ENCODE data around the gene ZC2HC1C. TPM values are rescaled to one million over a fixed set of nuclear protein-coding genes. Genes with fewer than 3 reads are reported as not detected.

Gene ZC2HC1C
- total RNA-seq, 1 experiment from 2014 or later = 1.4 TPM

DNA sequence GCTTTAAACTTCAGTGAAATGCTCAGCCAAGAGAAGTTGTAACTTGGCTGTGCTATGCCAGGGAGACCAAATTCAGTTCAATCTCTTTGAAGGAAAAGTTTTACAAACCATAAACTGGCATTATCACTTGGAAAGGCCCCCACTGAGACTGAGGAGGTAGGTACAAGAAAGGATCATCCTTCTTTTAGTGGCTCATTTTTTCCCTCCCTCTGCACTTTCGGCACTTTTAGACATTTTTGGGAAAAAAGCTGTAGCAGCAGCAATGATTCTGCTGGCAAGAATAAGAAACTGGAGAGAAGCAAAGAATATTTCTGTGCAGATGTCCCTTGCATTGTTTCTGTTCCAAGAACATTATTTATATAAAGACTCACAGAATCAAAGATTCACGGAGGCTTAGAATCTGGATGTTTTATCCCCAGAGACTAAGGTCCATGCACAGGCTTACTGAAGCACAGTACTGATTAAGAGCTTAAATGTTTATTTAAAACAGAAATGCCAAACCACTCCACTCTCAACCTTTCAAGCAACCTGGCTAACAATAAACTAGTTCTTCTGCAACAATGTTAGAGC, 12.3 kb downstream of the ZC2HC1C start:
- Histone ChIP-seq H2BK12ac (ENCODE audit: insufficient read length, low read depth, low read length) (no peak overlapping the region), H3K18ac (ENCODE audit: insufficient read length, low read depth, low read length) (no peak overlapping the region), H3K56ac (ENCODE audit: insufficient read length, low read depth, low read length) (no peak overlapping the region), H3T11ph (ENCODE audit: low read length) (no peak overlapping the region), H4K20me1 (ENCODE audit: control insufficient read depth, insufficient read depth, insufficient read length) (no peaks in the 10 kb centered on the region), H3K4ac (ENCODE audit: low read depth, low read length) (no peak overlapping the region), H4K8ac (replicated peaks; ENCODE audit: insufficient read length, low read depth, low read length) (no peak overlapping the region), H3K79me1 (ENCODE audit: insufficient read depth, low read depth, low read length, poor library complexity, severe bottlenecking) (no peaks in the 10 kb centered on the region), H3K9ac (ENCODE audit: extremely low read depth, insufficient read length, low read length) (no peak overlapping the region), H4K91ac (ENCODE audit: insufficient read length, low read depth, low read length) (no peak overlapping the region), H3K27me3 (ENCODE audit: insufficient read depth, low read length) (no peaks in the 10 kb centered on the region), H3K23ac (ENCODE audit: insufficient read length, low read depth, low read length) (no peak overlapping the region), H3K23me2 (ENCODE audit: insufficient read length, low read depth, low read length, poor library complexity, severe bottlenecking) (no peaks in the 10 kb centered on the region), H2BK20ac (ENCODE audit: low read depth, low read length, poor library complexity, severe bottlenecking) (no peak overlapping the region), H3K9me3 (ENCODE audit: control insufficient read depth, low read depth, low read length) (no peaks in the 10 kb centered on the region), H3K79me2 (ENCODE audit: insufficient read depth, low read length) (no peaks in the 10 kb centered on the region), H2BK5ac (ENCODE audit: insufficient read length, low read length) (no peak overlapping the region), H2BK120ac (ENCODE audit: low read depth, low read length, poor library complexity, severe bottlenecking) (no peak overlapping the region), H3K4me1 (ENCODE audit: insufficient read depth, low read length) (no peaks in the 10 kb centered on the region), H3K4me2 (ENCODE audit: insufficient read depth, insufficient read length, low read length) (no peak overlapping the region), H3K14ac (ENCODE audit: insufficient read depth, low read length) (no peak overlapping the region), H4K5ac (ENCODE audit: insufficient read length, low read depth, low read length) (no peak overlapping the region), H2BK15ac (ENCODE audit: low read depth, low read length) (no peak overlapping the region), H3K27ac (ENCODE audit: insufficient read length, low read depth, low read length) (no peak overlapping the region), H2AFZ (ENCODE audit: low read length) (no peak overlapping the region), H2AK5ac (ENCODE audit: insufficient read length, low read length) (no peak overlapping the region)
- no peak overlapping the region for H3K4me3 Mint-ChIP-seq
- no peak for DNase-seq
- TF ChIP-seq, protein P1, sequence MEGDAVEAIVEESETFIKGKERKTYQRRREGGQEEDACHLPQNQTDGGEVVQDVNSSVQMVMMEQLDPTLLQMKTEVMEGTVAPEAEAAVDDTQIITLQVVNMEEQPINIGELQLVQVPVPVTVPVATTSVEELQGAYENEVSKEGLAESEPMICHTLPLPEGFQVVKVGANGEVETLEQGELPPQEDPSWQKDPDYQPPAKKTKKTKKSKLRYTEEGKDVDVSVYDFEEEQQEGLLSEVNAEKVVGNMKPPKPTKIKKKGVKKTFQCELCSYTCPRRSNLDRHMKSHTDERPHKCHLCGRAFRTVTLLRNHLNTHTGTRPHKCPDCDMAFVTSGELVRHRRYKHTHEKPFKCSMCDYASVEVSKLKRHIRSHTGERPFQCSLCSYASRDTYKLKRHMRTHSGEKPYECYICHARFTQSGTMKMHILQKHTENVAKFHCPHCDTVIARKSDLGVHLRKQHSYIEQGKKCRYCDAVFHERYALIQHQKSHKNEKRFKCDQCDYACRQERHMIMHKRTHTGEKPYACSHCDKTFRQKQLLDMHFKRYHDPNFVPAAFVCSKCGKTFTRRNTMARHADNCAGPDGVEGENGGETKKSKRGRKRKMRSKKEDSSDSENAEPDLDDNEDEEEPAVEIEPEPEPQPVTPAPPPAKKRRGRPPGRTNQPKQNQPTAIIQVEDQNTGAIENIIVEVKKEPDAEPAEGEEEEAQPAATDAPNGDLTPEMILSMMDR (conservative IDR thresholded peaks at IDR 0.05) = no peak
- no peak overlapping the region for H3K27ac Mint-ChIP-seq
- no peaks in the 10 kb centered on the region for H3K9me3 Mint-ChIP-seq
- H3K4me1 Mint-ChIP-seq = no peaks in the 10 kb centered on the region
- no peaks in the 10 kb centered on the region for H3K27me3 Mint-ChIP-seq (ENCODE audit: low read depth)
- no CpG with 5 or more reads among the region's 2 CpGs for WGBS (ENCODE audit: extremely low coverage, insufficient read length, low lambda C conversion rate)
- H3K36me3 Mint-ChIP-seq (ENCODE audit: insufficient read depth in 1 of 3, low read depth in 3 of 3) = peaks cover 4 to 46% (median 28%) of the 10 kb centered on the region in 3 experiments; a peak in 6 of 7 replicates
